ENCODE measurements around the gene WDFY3.

The WDFY3 gene

DNA sequence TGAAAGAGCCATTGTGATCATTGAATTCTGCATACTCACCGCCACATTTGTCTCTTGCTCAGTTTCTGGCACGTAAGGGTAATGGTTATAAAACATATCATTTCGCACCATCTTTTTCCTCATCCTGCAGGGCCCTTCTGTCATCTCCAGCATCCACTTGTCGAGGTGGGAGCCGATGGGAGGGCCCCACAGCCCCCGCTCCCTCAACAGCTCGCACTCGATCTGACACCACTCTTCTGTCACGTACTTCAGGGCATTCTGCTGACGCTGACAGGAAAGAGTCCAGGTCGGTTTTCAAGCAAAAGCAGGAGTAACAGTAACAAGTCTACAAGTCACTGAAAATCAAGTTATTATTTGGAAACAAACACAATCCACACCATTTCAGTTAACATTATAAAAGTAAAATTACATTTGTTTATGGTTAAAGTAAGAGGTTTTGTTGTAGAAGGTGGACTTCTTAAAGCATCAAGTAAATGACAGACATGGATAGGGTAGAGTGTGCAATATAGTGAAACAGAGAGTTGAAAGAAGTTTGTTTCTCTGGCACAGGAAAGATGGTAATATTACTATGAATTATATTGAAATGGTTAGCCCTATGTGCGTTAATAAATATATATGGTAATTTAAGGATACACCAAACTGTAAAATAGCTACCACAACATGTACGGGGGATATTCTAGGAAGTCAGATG, 233.0 kb downstream of the WDFY3 start:
- no peaks in the 10 kb centered on the region for H3K9me3 ChIP-seq (ENCODE audit: control extremely low read depth in 1 of 5, control insufficient read depth in 4 of 5, insufficient read depth in 2 of 5, low read depth in 1 of 5, low read length in 4 of 5)
- H3K27ac ChIP-seq (ENCODE audit: insufficient read depth in 1 of 2, low read depth in 1 of 2, low read length in 2 of 2, poor library complexity in 1 of 2, severe bottlenecking in 2 of 2), result no peak overlapping the region
- ChIA-PET POLR2A (no interaction called here), CTCF (interaction anchor here (1.8 kb wide), 1 partner anchor 17 kb away, joined by 3 read pairs; no protein-coding TSS in a partner anchor)
- 98% methylated on average over 9 of the region's 13 CpGs for WGBS (ENCODE audit: insufficient coverage)
- no peaks in the 10 kb centered on the region for H3K27me3 ChIP-seq (replicated peaks in 2 of 5; ENCODE audit: control insufficient read depth in 4 of 5, insufficient read depth in 5 of 5, low read length in 4 of 5)
- H3K36me3 ChIP-seq (ENCODE audit: control insufficient read depth in 4 of 4, insufficient read depth in 4 of 4, low read length in 3 of 4), result peaks cover 6 to 11% (median 8%) of the 10 kb centered on the region in 4 experiments
- no peak overlapping the region for H3K4me3 ChIP-seq (ENCODE audit: control insufficient read depth in 1 of 7, extremely low read depth in 1 of 7, insufficient read depth in 4 of 7, low read depth in 2 of 7, low read length in 6 of 7)
- no peak for DNase-seq
- no peaks in the 10 kb centered on the region for H3K4me1 ChIP-seq (ENCODE audit: control extremely low read depth in 1 of 4, control insufficient read depth in 4 of 4, insufficient read depth in 4 of 4, low read length in 3 of 4)

DNA sequence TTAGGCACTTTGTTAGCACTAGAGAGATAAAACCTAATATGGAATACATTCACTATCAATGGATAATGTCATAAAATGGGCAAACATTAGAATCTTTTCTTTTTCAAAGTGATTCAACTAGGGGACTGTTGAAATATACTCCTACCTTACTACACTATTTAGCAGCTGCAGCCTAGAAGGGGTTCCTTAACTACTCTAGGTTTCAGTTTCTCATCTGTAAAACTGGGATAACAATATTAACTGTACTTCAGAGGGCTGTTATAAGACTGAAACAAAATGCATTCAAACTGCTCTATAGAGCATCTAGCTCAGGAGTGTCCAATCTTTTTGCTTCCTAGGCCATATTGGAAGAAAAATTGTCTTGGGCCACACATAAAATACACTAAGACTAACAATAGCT, 236.1 kb downstream of the WDFY3 start:
- POLR2A ChIA-PET, result no interaction called here
- H3K36me3 ChIP-seq (ENCODE audit: control insufficient read depth in 4 of 4, insufficient read depth in 4 of 4, low read length in 3 of 4), result peaks cover 4 to 8% (median 6%) of the 10 kb centered on the region in 4 experiments
- no peak for DNase-seq

DNA sequence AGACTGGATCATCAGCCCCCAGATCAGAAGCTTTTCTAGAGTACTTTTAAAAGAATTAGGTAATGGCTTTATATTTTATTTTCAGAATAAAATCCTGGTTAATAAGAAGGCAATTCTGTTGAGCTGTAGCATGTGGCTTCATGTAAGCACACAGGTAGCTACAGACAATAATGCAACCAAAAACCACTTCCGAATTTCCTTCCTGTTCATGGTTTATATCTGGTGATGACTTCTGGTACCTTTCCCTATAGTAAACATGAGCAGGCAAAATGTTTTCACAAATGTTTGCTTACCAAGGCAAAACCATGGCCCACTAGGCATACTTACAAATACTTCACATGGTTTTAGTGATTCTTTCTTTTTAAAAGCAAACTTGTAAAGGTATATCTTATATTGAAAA, 239.0 kb downstream of the WDFY3 start:
- no peak for DNase-seq
- Histone ChIP-seq H3K36me3 (ENCODE audit: control insufficient read depth in 4 of 4, insufficient read depth in 4 of 4, low read length in 3 of 4) (peaks cover 0 to 5% (median 2%) of the 10 kb centered on the region in 4 experiments), H3K27me3 (replicated peaks in 2 of 5; ENCODE audit: control insufficient read depth in 4 of 5, insufficient read depth in 5 of 5, low read length in 4 of 5) (no peaks in the 10 kb centered on the region), H3K27ac (ENCODE audit: insufficient read depth in 1 of 2, low read depth in 1 of 2, low read length in 2 of 2, poor library complexity in 1 of 2, severe bottlenecking in 2 of 2) (no peak overlapping the region), H3K4me3 (ENCODE audit: control insufficient read depth in 1 of 7, extremely low read depth in 1 of 7, insufficient read depth in 4 of 7, low read depth in 2 of 7, low read length in 6 of 7) (no peak overlapping the region), H3K9me3 (ENCODE audit: control extremely low read depth in 1 of 5, control insufficient read depth in 4 of 5, insufficient read depth in 2 of 5, low read depth in 1 of 5, low read length in 4 of 5) (no peaks in the 10 kb centered on the region), H3K4me1 (ENCODE audit: control extremely low read depth in 1 of 4, control insufficient read depth in 4 of 4, insufficient read depth in 4 of 4, low read length in 3 of 4) (no peaks in the 10 kb centered on the region)
- 60% methylated on average over 1 of the region's 1 CpG for WGBS (ENCODE audit: insufficient coverage)
- ChIA-PET POLR2A (no interaction called here), CTCF (no interaction called here)

More for the DNA sequence above, 236.1 kb downstream of the WDFY3 start:
- H3K9me3 ChIP-seq (ENCODE audit: control extremely low read depth in 1 of 5, control insufficient read depth in 4 of 5, insufficient read depth in 2 of 5, low read depth in 1 of 5, low read length in 4 of 5), result no peaks in the 10 kb centered on the region
- no peak overlapping the region for H3K27ac ChIP-seq (ENCODE audit: insufficient read depth in 1 of 2, low read depth in 1 of 2, low read length in 2 of 2, poor library complexity in 1 of 2, severe bottlenecking in 2 of 2)
- CTCF ChIA-PET, result interaction anchor here (1.1 kb wide), 1 partner anchor 20 kb away, joined by 3 read pairs; no protein-coding TSS in a partner anchor
- H3K4me1 ChIP-seq (ENCODE audit: control extremely low read depth in 1 of 4, control insufficient read depth in 4 of 4, insufficient read depth in 4 of 4, low read length in 3 of 4), result no peaks in the 10 kb centered on the region
- H3K27me3 ChIP-seq (replicated peaks in 2 of 5; ENCODE audit: control insufficient read depth in 4 of 5, insufficient read depth in 5 of 5, low read length in 4 of 5), result no peaks in the 10 kb centered on the region
- no peak overlapping the region for H3K4me3 ChIP-seq (ENCODE audit: control insufficient read depth in 1 of 7, extremely low read depth in 1 of 7, insufficient read depth in 4 of 7, low read depth in 2 of 7, low read length in 6 of 7)

DNA sequence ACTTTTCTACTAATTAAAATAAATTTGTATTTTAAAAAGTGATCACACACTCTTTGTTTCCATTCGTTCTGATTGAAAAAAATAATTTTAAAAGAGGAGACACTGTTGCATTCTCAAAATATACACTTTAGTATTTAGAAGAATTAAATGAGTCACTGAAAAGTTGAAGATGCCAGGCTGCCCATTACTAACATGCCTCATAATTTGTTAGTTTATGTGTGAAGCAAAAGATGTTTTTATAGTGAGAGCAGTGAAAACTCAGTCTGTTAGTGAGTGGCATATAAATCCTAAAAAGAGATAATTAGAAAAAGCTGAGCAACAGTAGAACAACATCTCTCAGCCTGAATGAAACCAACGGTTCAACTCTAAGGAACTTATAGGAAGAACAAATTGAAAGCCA, 240.1 kb downstream of the WDFY3 start:
- Histone ChIP-seq H3K9me3 (ENCODE audit: control extremely low read depth in 1 of 5, control insufficient read depth in 4 of 5, insufficient read depth in 2 of 5, low read depth in 1 of 5, low read length in 4 of 5) (no peaks in the 10 kb centered on the region), H3K36me3 (ENCODE audit: control insufficient read depth in 4 of 4, insufficient read depth in 4 of 4, low read length in 3 of 4) (peaks cover 0 to 6% (median 2%) of the 10 kb centered on the region in 4 experiments), H3K4me3 (ENCODE audit: control insufficient read depth in 1 of 7, extremely low read depth in 1 of 7, insufficient read depth in 4 of 7, low read depth in 2 of 7, low read length in 6 of 7) (no peak overlapping the region), H3K27ac (ENCODE audit: insufficient read depth in 1 of 2, low read depth in 1 of 2, low read length in 2 of 2, poor library complexity in 1 of 2, severe bottlenecking in 2 of 2) (no peak overlapping the region), H3K4me1 (ENCODE audit: control extremely low read depth in 1 of 4, control insufficient read depth in 4 of 4, insufficient read depth in 4 of 4, low read length in 3 of 4) (no peaks in the 10 kb centered on the region), H3K27me3 (replicated peaks in 2 of 5; ENCODE audit: control insufficient read depth in 4 of 5, insufficient read depth in 5 of 5, low read length in 4 of 5) (no peaks in the 10 kb centered on the region)
- DNase-seq, result no peak
- ChIA-PET POLR2A (no interaction called here), CTCF (no interaction called here)
- WGBS (ENCODE audit: insufficient coverage), result no CpG with 5 or more reads among the region's 2 CpGs

DNA sequence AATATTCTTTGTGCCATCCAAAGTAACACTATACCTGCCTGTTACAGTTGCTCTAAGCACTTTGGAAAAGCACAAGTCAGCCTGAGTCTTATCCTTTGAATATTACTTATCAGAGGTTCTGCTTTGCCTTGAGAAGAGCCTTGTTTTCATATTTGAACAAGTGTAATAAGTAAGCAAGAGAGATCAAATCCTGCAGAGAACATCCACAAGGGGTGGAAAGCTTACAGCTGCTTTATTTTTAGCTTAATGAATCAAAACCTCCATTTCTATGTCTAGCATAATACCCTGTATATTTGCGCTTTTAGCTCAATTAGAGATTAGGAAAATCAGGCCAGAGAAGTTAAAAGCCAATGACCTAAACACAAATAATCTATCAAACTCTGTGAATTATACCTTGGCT, 243.8 kb downstream of the WDFY3 start:
- no peak overlapping the region for H3K4me3 ChIP-seq (ENCODE audit: control insufficient read depth in 1 of 7, extremely low read depth in 1 of 7, insufficient read depth in 4 of 7, low read depth in 2 of 7, low read length in 6 of 7)
- peaks cover 4 to 17% (median 7%) of the 10 kb centered on the region in 4 experiments for H3K36me3 ChIP-seq (ENCODE audit: control insufficient read depth in 4 of 4, insufficient read depth in 4 of 4, low read length in 3 of 4)
- H3K27me3 ChIP-seq (replicated peaks in 2 of 5; ENCODE audit: control insufficient read depth in 4 of 5, insufficient read depth in 5 of 5, low read length in 4 of 5), result no peaks in the 10 kb centered on the region
- ChIA-PET POLR2A (no interaction called here), CTCF (no interaction called here)
- H3K4me1 ChIP-seq (ENCODE audit: control extremely low read depth in 1 of 4, control insufficient read depth in 4 of 4, insufficient read depth in 4 of 4, low read length in 3 of 4), result no peaks in the 10 kb centered on the region
- DNase-seq, result no peak
- WGBS (ENCODE audit: insufficient coverage), result no CpG with 5 or more reads among the region's 1 CpG
- H3K9me3 ChIP-seq (ENCODE audit: control extremely low read depth in 1 of 5, control insufficient read depth in 4 of 5, insufficient read depth in 2 of 5, low read depth in 1 of 5, low read length in 4 of 5), result no peaks in the 10 kb centered on the region
- H3K27ac ChIP-seq (ENCODE audit: insufficient read depth in 1 of 2, low read depth in 1 of 2, low read length in 2 of 2, poor library complexity in 1 of 2, severe bottlenecking in 2 of 2), result no peak overlapping the region

DNA sequence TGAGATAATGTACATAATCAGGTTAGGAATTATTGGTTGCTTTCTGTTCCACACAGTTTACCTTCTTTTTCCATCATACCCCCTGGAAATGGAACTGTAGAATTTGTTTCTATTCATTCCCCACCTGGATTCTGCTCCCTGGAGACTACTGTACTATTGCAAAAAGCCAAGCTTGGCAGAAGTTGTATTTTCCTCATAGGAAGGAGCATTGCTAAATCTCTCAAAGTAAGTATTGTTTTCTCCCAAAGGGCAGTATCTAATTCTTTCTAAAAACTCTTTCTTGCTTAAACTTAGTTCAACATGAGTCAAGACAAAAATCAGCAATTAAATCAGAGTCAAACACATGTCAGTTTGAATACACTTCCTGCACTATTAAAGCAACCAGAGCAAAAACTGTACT, 247.4 kb downstream of the WDFY3 start:
- H3K9me3 ChIP-seq (ENCODE audit: control extremely low read depth in 1 of 5, control insufficient read depth in 4 of 5, insufficient read depth in 2 of 5, low read depth in 1 of 5, low read length in 4 of 5), result no peaks in the 10 kb centered on the region
- no peaks in the 10 kb centered on the region for H3K27me3 ChIP-seq (replicated peaks in 2 of 5; ENCODE audit: control insufficient read depth in 4 of 5, insufficient read depth in 5 of 5, low read length in 4 of 5)
- no peak for DNase-seq
- no peak overlapping the region for H3K4me3 ChIP-seq (ENCODE audit: control insufficient read depth in 1 of 7, extremely low read depth in 1 of 7, insufficient read depth in 4 of 7, low read depth in 2 of 7, low read length in 6 of 7)
- peaks cover 4 to 17% (median 7%) of the 10 kb centered on the region in 4 experiments for H3K36me3 ChIP-seq (ENCODE audit: control insufficient read depth in 4 of 4, insufficient read depth in 4 of 4, low read length in 3 of 4)
- H3K27ac ChIP-seq (ENCODE audit: insufficient read depth in 1 of 2, low read depth in 1 of 2, low read length in 2 of 2, poor library complexity in 1 of 2, severe bottlenecking in 2 of 2), result no peak overlapping the region
- no peaks in the 10 kb centered on the region for H3K4me1 ChIP-seq (ENCODE audit: control extremely low read depth in 1 of 4, control insufficient read depth in 4 of 4, insufficient read depth in 4 of 4, low read length in 3 of 4)
- ChIA-PET CTCF (no interaction called here), POLR2A (no interaction called here)

DNA sequence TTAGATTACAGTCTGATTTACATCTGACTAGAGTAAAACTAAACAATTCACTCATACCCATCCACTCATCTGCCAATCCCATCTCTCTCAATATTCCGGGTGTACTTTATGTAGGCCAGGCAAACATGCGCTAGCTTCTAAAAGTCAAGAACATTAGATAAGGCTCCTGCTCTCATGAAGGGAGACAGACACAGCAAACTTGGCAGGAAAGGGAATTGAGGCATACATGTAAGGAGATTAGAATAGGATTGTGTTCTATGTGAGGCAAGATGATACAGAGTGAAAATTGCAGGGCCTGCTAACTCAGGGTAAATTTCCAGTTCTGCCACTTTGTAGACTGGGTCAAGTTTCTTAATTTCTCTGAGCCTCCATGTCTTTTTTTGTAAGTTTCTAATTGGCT, 247.8 kb downstream of the WDFY3 start:
- ChIA-PET POLR2A (no interaction called here), CTCF (no interaction called here)
- Histone ChIP-seq H3K9me3 (ENCODE audit: control extremely low read depth in 1 of 5, control insufficient read depth in 4 of 5, insufficient read depth in 2 of 5, low read depth in 1 of 5, low read length in 4 of 5) (no peaks in the 10 kb centered on the region), H3K36me3 (ENCODE audit: control insufficient read depth in 4 of 4, insufficient read depth in 4 of 4, low read length in 3 of 4) (peaks cover 4 to 17% (median 7%) of the 10 kb centered on the region in 4 experiments), H3K4me1 (ENCODE audit: control extremely low read depth in 1 of 4, control insufficient read depth in 4 of 4, insufficient read depth in 4 of 4, low read length in 3 of 4) (no peaks in the 10 kb centered on the region), H3K4me3 (ENCODE audit: control insufficient read depth in 1 of 7, extremely low read depth in 1 of 7, insufficient read depth in 4 of 7, low read depth in 2 of 7, low read length in 6 of 7) (no peak overlapping the region), H3K27me3 (replicated peaks in 2 of 5; ENCODE audit: control insufficient read depth in 4 of 5, insufficient read depth in 5 of 5, low read length in 4 of 5) (no peaks in the 10 kb centered on the region), H3K27ac (ENCODE audit: insufficient read depth in 1 of 2, low read depth in 1 of 2, low read length in 2 of 2, poor library complexity in 1 of 2, severe bottlenecking in 2 of 2) (no peak overlapping the region)
- 100% methylated on average over 1 of the region's 2 CpGs for WGBS (ENCODE audit: insufficient coverage)
- no peak for DNase-seq

Data from common myeloid progenitor, CD34-positive (primary cell).